ENCODE measurements around the gene GPC6.

DNA sequence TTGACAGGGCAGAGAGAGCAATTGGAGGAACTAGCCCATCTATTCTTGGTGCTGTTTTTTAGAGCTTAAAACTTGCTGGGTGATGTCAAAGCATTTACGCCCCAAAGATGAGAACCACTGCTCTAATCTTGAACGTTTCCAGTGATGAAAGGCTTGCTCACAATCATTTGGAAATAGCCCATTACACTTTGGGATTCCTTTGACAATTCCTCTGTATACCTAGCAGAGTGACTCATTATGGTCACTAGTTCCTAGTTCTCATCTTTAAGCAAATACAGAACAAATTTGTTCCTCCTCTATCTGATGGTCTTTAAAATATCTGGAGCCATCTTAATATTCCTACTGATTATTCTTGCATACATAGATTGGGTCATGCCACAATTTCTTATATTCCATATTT lies 112.3 kb downstream of the GPC6 start:
- no peak for TF ChIP-seq EZH2phosphoT487 (IDR thresholded peaks at IDR 0.05; ENCODE audit: low read depth)
- TF ChIP-seq, protein P1, sequence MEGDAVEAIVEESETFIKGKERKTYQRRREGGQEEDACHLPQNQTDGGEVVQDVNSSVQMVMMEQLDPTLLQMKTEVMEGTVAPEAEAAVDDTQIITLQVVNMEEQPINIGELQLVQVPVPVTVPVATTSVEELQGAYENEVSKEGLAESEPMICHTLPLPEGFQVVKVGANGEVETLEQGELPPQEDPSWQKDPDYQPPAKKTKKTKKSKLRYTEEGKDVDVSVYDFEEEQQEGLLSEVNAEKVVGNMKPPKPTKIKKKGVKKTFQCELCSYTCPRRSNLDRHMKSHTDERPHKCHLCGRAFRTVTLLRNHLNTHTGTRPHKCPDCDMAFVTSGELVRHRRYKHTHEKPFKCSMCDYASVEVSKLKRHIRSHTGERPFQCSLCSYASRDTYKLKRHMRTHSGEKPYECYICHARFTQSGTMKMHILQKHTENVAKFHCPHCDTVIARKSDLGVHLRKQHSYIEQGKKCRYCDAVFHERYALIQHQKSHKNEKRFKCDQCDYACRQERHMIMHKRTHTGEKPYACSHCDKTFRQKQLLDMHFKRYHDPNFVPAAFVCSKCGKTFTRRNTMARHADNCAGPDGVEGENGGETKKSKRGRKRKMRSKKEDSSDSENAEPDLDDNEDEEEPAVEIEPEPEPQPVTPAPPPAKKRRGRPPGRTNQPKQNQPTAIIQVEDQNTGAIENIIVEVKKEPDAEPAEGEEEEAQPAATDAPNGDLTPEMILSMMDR (IDR thresholded peaks at IDR 0.05; ENCODE audit: low read depth, low read length): no peak
